GM12891 (cell line): Measurements from ENCODE around the gene ZNF679.

Experiments
- PAX5 ChIP-seq: IDR thresholded peaks from 2 replicates; pipeline ENCODE4 v1.6.1; 2011; ENCODE audit warnings: low read length, moderate library complexity, mild to moderate bottlenecking; ENCODE audit not compliant: insufficient read depth, severe bottlenecking
- POLR2A ChIP-seq: IDR thresholded peaks from 2 replicates; pipeline ENCODE4 v1.6.1; 2011; ENCODE audit warnings: low read depth, low read length, control low read depth
- POLR2AphosphoS5 ChIP-seq: IDR thresholded peaks from 2 replicates; pipeline ENCODE4 v1.6.1; 2011; ENCODE audit warnings: low read depth, low read length, control low read depth
- SPI1 ChIP-seq: IDR thresholded peaks from 2 replicates; pipeline ENCODE4 v1.6.1; 2011; ENCODE audit warnings: low read depth, low read length, control low read depth
- TAF1 ChIP-seq: IDR thresholded peaks from 2 replicates; pipeline ENCODE4 v1.6.1; 2011; ENCODE audit warnings: low read depth, low read length, control low read depth

DNA sequence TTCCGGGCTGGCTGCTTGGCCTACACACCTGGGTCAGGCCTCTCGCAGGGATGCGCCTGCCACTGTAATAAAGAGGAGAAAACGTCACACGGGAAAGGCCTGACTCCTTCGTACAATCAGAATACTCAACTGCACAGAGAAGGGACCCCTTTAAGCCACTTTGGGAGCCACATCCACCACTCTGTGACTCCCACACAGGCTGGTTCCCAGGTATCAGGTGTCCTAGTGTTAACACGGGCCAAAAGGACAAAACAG is 79.7 kb downstream of the ZNF679 start:
- TF ChIP-seq POLR2A = no peak
- no peak for TF ChIP-seq POLR2AphosphoS5
- no peak for TF ChIP-seq TAF1
- TF ChIP-seq PAX5 = no peak
- no peak for TF ChIP-seq SPI1
